Fibroblast of mammary gland (primary cell): Measurements from ENCODE around the gene MRPL45.

Experiments
- DNase-seq: peaks from one replicate; pipeline ENCODE4 v3.0.0-alpha.2; 2010; ENCODE audit warnings: low read depth
- H3K4me3 ChIP-seq: 2 replicates; pipeline ENCODE4 v1.5.1; 2011; ENCODE audit warnings: low read depth, mild to moderate bottlenecking, low read length, moderate library complexity; ENCODE audit not compliant: control insufficient read depth
- CTCF ChIP-seq: conservative IDR thresholded peaks from 2 replicates; pipeline ENCODE4 v1.5.1; 2011; ENCODE audit warnings: low read depth, low read length, inconsistent platforms; ENCODE audit not compliant: control insufficient read depth, insufficient read depth

The MRPL45 gene

DNA sequence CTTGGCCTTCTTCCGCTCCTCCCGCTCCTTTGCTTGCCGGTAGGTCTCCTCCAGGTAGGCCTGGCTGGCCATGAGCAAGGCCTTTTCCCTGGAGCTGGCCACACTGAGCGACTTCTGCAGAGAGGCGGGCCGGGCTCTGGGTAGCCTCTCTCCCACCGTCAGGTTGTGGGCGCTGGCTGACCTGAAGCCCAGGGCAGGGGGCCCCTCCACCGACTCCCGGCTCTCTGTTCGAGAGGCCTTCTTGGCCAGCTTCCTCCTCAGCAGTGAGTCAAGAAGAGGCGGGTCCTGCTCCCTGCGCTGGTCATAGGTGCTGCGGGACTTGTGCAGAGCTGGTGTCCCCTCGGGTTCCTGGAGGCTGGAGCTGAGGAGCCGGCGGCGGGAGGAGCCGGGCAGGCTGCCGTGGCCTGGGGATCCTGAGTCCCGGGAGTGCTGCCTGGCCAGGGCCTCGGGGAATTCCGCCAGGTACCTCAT lies 34.0 kb downstream of the MRPL45 start:
- DNase-seq = no peak
- TF ChIP-seq CTCF = no peak
- H3K4me3 ChIP-seq = no peak overlapping the region

- TF ChIP-seq CTCF = no peak
- H3K4me3 ChIP-seq = no peak overlapping the region
- no peak for DNase-seq
Measured at GRCh38 chr17:38332735-38333134, 35.8 kb downstream of the MRPL45 start.

- TF ChIP-seq CTCF = peak; percentile 50
- no peak overlapping the region for H3K4me3 ChIP-seq
- no peak for DNase-seq
Measured at GRCh38 chr17:38333635-38334295, 36.8 kb downstream of the MRPL45 start.

DNA sequence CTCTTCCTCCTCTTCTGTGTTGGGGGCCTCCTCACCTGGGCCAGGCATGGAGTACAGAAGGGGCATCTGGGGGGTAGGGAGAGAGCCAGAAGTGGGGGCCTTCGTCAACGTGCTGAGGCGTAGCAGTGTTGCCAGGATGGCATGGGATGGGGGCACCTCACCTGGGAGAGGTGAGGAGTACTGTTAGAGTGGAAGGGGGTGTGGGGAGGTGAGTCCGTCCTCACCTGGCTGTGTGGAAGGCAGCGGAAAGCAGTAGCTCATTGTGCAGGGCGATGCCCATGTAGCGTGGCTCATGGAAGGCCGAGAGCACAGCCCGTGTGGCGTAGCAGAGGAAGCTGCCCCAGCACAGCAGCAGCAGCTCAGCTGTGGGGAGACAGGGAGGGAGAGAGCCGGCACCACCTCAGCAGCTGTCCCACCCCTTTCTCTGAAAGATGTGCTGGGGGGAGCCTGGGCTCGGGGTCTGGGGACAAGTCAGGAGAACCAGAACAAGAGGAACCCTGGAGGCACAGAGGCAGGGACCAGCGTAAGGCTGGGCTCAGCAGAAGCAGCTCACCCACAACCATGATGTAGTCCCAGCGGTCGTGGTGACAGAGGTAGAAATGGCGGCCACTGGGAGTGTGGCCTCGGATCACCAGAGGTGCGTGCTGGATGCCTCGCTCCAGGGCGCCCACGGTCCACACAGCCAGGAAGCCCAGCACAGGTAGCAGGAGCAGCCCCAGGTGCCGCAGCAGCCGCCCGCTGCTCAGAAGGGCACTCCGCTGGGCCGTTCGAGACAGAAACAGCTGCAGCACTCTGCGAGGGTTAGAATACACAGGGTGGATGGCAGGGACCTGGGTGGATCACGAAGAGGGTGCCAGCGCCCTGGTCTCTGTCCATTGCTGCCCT lies 37.8 kb downstream of the MRPL45 start:
- no peak overlapping the region for H3K4me3 ChIP-seq
- TF ChIP-seq CTCF = no peak
- no peak for DNase-seq

DNA sequence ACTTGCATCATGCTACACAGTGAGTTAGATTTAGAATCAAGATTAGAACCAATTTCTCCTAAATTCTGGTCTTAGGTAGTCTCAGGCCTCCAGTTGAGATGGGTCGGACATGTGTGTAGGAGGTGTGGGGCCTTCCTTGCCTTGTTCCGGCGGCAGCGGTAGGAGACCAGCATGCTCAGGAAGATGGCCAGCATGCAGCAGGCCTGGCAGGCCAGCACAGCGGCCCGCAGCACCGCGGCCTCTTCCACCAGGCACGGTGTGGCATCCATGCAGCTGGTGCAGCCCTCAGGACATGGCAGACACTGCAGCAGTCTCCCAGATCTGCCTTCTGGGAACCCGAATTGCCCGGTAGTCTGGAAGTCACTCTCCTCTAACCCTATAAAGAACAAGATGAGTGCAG lies 39.9 kb downstream of the MRPL45 start:
- no peak overlapping the region for H3K4me3 ChIP-seq
- no peak for DNase-seq
- TF ChIP-seq CTCF = no peak

DNA sequence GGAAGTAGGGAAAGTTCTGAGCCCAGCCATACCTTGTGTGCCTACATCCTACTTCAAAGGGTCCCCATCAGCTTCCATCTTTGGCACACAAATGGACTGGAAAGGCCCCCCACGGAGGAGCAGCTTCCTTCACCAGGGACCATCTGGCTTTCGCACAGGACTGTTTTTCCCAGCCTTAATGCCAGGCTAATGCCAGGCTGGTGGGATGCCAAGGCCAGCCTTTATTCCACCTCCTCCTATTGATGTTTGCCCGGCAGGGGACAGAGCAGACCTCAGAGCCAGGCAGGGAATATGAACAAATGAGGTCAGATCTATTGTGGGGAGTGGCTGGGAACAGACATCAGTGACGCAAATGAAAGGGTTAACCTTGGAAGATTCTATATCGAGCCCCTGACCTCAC lies 41.1 kb downstream of the MRPL45 start:
- TF ChIP-seq CTCF = no peak
- no peak for DNase-seq
- H3K4me3 ChIP-seq = no peak overlapping the region
